AG10803 (cell line): ENCODE data around the gene IDH2.
"Not testable (repeated sequence)": the region's sequence is repeated elsewhere in the genome, so short reads cannot be mapped to it uniquely, and the experiment has no call there.

Experiments
- DNase-seq: peaks from one replicate; pipeline ENCODE4 v3.0.0; 2010; ENCODE audit warnings: low read depth
- H3K4me3 ChIP-seq: 2 replicates; pipeline ENCODE4 v1.5.1; 2011; ENCODE audit warnings: mild to moderate bottlenecking, low read length, control low read depth
- TF ChIP-seq, protein P1 (sequence below): conservative IDR thresholded peaks from 2 replicates; pipeline ENCODE4 v1.5.1; 2011; ENCODE audit warnings: mild to moderate bottlenecking, low read length, control low read depth, inconsistent platforms

Gene IDH2

DNA sequence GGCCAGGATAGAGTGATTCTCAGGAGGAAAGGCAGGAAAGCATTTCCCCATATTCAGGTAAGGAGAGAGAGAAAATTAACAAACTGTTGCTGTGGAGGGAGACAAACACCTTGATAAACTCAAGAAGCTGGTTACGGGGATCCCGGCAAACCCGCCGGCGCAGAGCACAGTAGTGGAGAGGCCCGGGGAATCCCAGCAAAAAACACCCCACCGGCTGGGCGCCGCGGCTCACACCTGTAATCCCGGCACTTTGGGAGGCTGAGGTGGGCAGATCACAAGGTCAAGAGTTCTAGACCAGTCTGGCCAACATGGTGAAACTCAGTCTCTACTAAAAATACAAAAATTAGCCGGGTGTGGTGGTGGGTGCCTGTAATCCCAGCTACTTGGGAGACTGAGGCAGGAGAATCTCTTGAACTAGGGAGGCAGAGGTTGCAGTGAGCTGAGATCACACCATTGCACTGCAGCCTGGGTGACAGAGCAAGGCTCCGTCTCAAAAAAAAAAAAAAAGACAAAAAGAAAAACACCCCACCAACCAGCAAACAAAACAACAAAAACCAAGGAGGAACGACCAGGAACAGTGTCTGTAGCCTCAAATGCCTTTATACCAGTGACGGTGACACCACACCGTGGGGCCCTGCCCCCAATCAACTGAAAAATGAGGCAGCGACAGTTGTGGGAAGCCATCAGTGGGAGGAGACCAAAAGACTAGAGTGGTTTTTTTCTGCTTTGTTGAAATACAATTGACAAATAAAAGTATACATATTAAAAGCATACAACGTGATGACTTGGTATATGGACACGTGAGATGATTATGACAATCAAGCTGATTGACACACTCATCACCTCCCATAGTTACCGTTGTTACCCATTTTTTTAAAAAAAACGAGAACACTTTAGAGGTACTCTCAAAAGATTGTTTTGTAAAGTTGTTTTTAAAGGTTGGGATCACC lies 40.2 kb upstream of the IDH2 start:
- TF ChIP-seq, protein P1, sequence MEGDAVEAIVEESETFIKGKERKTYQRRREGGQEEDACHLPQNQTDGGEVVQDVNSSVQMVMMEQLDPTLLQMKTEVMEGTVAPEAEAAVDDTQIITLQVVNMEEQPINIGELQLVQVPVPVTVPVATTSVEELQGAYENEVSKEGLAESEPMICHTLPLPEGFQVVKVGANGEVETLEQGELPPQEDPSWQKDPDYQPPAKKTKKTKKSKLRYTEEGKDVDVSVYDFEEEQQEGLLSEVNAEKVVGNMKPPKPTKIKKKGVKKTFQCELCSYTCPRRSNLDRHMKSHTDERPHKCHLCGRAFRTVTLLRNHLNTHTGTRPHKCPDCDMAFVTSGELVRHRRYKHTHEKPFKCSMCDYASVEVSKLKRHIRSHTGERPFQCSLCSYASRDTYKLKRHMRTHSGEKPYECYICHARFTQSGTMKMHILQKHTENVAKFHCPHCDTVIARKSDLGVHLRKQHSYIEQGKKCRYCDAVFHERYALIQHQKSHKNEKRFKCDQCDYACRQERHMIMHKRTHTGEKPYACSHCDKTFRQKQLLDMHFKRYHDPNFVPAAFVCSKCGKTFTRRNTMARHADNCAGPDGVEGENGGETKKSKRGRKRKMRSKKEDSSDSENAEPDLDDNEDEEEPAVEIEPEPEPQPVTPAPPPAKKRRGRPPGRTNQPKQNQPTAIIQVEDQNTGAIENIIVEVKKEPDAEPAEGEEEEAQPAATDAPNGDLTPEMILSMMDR = no peak
- H3K4me3 ChIP-seq = no peak overlapping the region
- DNase-seq = no peak

DNA sequence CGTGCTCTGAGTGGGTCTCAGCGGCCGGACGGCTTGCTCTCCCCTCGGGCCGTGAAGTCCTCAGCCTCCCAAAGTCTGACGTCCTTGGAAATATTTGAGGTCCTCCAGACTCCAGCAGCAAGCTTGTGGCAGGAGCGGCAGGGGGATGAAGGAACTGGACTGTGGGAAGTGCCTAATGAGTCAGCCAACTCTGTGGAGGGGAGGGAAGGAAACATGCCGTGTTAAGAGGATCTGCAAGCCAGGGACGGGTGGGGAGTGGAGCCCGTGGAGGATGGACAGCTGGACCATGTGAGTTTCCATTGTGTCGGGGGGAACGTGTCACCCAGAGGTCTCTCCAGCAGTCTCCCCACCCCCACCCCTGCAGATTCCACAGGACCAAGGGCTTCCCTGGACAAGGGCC lies 39.4 kb upstream of the IDH2 start:
- TF ChIP-seq, protein P1 = no peak
- no peak overlapping the region for H3K4me3 ChIP-seq
- peak; percentile 26 for DNase-seq

DNA sequence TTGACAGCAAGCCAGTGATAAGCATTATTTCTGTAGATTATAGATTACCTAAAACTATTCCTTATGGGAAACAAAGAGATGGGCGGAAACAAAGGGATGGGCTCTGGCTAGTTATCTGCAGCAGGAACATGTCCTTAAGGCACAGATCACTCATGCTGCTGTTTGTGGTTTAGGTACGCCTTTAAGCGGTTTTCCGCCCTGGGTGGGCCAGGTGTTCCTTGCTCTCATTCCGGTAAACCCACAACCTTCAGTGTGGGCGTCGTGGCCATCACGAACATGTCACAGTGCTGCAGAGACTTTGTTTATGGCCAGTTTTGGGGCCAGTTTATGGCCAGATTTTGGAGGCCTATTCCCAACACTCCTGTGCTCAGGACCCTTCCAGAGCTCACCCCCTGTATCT lies 37.3 kb upstream of the IDH2 start:
- DNase-seq, H3K4me3 ChIP-seq: not testable (repeated sequence)

DNA sequence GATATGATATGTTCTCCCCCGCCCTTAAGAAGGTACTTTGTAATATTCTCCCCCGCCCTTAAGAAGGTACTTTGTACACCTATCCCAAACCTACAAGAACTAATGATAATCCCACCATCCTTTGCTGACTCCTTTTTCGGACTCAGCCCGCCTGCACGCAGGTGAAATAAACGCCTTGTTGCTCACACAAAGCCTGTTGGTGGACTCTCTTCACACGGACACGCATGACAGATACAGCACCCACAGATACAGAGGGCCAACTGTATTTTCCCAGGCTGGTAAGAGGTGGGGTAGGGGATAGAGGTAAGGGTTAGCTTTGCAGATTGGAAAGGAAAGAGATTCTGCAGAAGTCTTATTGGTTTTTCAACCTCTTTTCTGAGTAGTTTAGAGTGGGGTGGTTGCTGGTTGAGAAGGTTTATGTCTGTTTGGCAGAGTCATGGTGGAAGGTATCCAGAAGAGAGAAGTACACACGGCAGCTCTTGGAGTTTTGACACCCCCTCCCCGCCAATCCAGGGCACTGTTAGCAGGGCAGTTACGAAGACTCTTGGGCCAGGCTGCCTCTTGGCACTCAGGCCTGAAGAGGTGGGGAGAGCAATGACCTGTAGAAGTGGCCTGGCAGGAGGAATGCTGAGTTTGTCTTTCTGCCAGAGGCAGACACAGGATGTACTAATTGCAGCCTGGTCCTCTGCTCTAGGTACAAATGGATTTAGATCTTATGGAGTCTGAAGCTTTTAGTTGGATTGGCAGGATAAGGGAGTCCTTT lies 36.0 kb upstream of the IDH2 start:
- no peak overlapping the region for H3K4me3 ChIP-seq
- TF ChIP-seq, protein P1 = no peak
- no peak for DNase-seq

DNA sequence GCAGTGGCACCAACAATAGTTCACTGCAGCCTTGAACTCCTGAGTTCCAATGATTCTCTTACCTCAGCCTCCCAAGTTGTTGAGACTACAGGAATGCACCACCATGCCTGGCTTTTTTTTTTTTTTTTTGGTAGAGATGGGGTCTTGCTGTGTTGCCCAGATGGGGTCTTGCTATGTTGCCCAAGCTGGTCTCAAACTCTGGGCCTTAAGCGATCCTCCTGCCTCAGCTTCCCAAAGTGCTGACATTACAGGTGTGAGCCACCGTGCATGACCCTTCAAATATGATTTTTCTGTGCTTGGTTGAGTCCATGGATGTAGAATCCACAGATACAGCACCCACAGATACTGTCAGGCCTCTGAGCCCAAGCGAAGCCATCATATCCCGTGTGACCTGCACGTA lies 30.2 kb upstream of the IDH2 start:
- H3K4me3 ChIP-seq = no peak overlapping the region
- TF ChIP-seq, protein P1 = no peak
- DNase-seq = no peak

DNA sequence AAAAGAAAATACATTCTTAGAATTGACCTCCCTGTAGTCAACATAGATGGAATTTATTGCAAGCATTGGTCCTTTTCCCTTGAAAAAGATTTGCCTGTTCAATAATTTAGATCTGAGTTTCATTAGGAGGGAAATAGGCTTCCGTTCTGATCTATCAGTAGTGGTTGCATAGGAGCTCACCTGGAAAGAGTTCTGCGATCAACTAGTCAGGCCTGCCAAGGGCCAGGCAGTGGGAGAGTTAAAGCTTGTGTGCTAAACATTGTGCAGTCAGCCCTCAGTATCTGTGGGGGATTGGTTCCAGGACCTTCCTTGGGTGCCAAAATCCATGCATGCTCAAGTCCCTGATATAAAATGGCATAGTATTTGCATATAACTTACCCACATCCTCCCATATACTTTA lies 29.6 kb upstream of the IDH2 start:
- no peak for DNase-seq
- TF ChIP-seq, protein P1 = no peak
- H3K4me3 ChIP-seq = no peak overlapping the region

DNA sequence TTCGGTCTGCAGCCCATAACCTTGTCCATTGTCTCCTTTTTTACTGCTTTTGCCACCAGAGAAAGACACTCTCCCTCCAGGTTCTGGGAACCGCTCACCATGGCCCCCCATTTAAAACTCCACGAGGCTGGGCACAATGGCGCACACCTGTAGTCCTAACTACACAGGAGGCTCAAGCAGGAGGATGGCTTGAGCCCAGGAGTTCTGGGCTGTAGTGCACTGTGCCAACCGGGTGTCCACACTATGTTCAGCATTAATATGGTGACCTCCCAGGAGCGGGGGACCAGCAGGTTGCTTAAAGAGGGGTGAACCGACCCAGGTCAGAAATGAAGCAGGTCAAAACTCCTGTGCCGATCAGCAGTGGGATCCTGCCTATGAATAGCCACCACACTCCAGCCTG lies 28.0 kb upstream of the IDH2 start:
- TF ChIP-seq, protein P1 = no peak
- no peak overlapping the region for H3K4me3 ChIP-seq
- DNase-seq = no peak
